Measurements from ENCODE around the gene ITGB8.
"Not testable (repeated sequence)": the region's sequence is repeated elsewhere in the genome, so short reads cannot be mapped to it uniquely, and the experiment has no call there.

ITGB8 gene

DNA sequence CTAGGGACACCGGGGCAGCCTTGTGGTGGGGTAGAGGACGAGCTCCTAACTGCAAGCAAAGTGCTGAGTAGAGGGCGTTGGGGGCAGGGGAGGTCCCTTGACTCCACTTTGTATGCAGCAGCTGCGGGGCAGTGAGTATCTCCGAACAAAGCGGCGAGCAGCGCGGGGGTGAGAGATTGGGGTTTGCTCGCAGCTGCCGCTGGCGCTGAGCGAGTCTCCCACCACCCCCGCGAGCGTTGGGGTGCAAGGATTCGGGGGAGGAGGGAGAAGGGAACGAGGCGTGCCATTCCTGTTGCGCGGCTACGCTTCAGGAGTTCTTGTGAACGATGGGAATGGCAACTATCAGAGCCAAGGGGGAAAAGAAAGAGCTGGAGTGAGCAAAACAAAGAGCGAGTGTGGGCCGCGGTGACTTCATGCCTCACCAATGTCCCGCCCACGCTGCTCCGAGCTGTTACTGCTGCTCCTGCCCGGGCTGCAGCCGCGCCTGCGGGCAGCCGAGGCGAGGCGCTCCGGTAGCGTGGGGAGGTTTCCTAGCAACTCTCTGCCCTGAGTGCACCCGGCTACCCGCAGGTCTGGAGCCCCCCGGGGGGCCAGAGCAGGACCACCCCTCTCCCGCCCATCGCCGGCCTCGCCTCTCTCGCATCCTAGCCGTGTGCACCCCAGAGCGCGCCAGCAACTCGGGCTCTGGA, at the start of gene ITGB8:
TSS of gene ITGB8 (plus strand) at position 662 of the 689 bp plus-strand sequence. CDS start 907 bp downstream, outside the sequence.
- peak; percentile 22 to 79 (median 38) for DNase-seq (ENCODE audit: low read depth in 3 of 3)

DNA sequence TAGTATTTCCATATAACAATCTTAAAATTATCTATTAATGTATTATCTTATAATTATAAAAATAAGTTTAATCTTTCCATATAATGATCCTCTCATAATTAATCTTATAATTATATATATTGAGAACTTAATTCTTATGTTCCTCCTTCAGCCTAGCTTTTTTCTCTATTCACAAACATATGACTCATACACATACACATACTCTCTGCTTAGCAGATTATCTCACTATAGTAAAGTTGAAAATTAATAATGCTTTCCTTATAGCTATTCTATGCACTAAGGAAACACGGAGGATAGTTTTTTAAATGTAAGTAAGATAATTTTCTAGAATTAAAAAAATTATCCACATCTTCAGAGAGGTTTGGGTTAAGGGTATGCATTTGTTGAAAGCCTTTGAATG, 47.7 kb upstream of the ITGB8 start:
- DNase-seq (ENCODE audit: low read depth in 3 of 3), result no peak

DNA sequence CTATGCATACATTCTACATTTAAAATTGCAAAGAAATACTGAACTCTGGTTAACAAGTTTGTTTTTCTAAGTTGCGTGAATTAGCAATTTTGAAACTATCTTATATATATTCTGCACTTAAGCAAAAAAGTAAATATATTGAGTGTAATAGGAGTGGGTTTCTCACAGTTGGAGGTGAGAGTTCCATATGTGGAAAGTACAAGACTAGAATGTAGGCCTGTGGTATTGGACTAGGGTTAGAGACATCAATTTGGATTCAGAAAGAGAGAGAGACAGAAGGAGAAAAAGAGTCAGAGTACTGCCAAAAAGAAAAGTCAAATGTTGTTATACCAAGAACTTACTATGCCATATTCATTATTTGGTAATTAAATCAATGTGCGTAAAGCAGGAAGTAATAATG, 47.3 kb upstream of the ITGB8 start:
- DNase-seq (ENCODE audit: low read depth in 3 of 3), result no peak

DNA sequence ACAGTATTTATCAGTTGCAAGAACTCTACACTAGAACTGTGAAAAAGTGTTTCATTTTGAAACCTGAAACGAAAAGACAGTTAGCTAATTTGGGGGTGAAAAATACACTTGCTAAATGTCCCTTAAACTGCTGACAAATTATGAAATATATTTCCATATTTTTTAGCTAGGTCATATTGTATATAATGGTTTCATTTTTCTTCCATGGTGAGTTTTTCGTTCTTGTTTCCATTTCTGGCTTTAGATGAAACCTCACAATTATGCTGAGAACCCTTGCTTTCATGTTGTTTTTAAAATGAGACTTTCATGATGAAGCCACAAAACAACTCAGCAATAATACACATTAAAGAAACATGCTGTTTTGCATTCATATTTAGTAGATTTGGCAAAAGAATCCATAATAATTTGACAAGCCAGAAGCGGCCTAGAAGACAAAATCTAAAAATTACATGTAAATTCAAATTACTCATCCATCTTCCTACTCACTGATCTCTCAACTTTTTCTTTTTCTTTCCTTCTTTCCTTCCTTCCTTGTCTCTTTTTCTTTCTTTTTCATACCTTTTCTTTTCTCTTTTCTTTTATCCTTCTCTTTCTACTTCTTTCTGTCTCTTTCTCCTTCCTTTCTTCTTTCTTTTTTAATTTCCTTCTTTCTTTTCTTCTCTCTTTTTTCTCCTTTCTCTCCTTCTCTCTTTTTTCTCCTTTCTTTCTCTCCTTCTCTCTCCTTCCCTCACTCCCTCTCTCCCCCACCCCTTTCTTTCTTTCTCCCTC, 46.5 kb upstream of the ITGB8 start:
- no peak for DNase-seq (ENCODE audit: low read depth in 3 of 3)

DNA sequence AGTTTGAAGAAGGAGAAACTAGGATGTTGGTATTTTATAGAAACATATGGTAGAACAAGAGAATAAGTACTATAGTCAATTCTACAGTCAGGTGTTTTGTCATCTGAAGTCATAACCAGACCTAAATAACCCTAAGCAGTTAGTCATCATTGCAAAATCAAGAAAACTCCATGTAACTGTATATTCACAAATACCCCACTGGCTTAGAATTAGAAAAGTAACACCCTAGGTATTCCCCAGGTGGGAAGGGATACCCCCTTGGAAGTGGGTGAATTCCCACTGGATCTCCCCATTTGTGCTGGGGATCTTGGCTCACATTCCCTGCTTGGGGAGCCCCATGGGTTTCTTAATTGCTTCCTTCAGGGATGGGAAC, 45.9 kb upstream of the ITGB8 start:
- DNase-seq (ENCODE audit: low read depth in 3 of 3), result no peak

DNA sequence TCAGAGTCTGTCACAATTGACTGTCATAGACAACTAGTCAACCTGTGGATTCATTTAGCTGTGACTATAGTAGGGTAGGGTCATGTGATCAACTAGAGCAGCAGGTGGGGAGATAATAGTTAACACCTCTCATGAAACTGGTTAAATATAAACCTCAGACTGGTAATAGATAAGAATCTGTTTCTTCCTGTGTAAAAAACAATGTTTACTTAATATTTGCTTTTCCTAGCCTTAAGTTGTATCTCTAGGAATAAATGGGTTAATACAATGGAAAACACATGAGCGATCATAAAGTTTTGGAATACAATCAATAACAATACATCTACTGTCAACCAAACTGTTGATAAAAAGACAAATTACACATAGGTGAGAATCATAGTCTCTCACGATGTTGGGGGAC, 43.4 kb upstream of the ITGB8 start:
- no peak for DNase-seq (ENCODE audit: low read depth in 3 of 3)

DNA sequence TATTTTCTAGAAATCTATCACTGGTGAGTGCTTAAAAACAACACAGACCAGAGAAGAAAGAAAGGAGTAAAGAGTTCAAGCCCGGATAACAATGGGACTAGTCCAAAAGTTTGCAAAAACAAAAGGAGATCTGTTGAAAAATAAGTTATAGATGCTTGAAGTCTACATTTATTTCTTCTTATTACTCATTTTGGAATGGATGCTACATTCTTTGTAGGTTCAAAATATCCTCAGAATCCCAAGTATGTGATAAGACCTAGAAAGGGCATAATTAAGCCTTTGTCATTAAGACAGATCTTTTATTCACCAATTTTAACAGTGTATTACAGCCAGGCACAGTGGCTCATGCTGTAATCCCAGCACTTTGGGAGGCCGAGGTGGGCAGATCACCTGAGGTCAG, 42.7 kb upstream of the ITGB8 start:
- no peak for DNase-seq (ENCODE audit: low read depth in 3 of 3)

DNA sequence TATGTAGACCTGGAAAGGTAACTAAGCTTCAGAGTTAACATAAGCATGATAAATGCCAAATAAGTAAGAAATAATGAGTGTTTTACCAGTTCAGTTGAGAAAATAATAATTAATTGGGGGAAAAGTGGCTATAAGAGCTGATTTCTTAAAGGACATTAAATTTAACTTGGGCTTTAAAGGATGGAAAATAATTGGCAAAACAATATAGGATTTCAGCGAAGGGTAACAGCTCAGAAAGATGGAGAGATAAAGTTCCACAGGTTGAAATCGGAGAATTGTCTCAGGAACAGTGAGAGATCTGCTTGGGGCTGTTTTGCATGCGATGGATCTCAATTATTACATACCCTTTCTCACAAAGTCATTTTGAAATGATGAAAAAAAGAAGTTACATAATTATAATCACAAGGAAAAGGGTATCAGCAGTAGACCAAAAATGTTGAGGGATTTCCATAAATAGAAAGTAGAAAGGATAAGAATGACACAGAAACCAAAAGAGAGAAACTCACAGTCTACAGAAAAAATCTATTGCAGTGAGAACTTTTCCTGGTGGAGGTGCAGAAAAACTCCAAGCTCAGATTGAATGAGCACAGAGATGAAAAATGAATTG, 40.1 kb upstream of the ITGB8 start:
- no peak for DNase-seq (ENCODE audit: low read depth in 3 of 3)

DNA sequence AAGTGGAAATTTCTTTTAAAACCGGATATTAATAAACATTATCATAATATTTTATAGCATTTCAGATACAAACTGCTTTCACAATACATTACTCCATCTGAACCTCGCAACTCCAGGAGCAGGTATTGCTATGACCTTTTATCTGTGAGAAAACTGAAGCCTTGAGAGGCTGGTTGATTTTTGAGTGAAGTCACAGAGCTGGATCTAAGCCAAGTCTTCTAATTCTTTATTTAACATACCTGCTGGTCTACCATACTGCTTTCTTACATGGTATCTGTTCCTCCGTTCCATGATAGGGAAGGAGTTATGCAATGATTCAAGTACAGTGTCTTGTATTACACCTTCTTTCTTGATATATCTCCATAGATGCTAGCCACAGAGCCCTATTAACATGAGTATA, 37.4 kb upstream of the ITGB8 start:
- no peak for DNase-seq (ENCODE audit: low read depth in 3 of 3)

DNA sequence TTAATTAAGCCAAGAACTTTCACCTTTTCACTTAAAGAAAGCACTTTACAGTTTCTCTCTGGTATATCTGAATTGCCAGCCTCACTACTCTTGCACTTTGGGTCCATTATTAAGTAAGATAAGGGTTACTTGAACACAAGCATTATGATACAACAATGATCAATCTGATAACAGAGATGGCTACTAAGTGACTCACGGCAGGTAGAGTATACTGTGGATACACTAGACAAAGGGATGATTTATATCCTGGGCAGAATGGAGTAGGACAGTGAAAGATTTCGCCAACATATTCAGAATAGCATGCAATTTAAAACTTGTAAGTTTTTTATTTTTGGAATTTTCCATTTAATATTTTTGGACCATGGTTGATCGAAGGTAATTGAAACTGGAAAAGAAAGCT, 34.3 kb upstream of the ITGB8 start:
- no peak for DNase-seq (ENCODE audit: low read depth in 3 of 3)

DNA sequence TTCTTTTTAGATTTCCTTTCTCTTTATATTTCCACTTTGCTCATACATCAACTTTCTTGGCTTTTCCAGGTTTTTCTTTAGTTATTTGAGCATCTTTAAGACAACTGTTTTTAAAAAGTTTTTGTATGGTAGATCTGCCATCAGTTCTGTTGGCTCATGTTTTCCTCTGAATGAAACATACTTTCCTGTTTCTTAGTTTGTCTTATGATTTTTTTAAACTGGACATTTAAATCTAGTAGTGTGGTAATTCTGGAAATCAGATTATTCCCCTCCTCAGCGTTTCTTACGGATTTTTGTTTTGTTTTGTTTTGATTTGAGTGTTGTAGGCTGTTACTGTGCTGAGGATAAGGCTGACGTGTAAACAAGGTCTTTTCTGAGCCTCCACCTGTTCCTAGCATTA, 33.8 kb upstream of the ITGB8 start:
- no peak for DNase-seq (ENCODE audit: low read depth in 3 of 3)

DNA sequence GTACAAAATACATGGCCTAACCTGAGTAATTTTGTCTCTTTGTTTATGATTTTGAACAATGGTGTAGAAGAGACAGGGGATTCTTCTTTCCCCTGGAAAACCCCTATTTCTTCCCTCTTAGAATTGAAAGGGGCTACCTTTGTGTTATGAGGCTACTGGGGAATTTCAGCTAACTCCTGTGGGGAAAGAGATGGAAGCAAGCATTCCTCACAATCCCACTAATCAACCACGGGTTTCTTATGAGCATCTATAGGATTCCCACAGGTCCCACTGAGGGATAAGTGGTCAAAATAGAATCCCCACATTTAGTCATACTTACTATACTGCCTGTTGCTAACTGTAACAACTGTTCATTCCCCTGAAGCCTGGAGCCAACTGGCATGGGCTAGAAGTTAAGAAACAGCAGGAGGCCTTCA, 32.2 kb upstream of the ITGB8 start:
- no peak for DNase-seq (ENCODE audit: low read depth in 3 of 3)

DNA sequence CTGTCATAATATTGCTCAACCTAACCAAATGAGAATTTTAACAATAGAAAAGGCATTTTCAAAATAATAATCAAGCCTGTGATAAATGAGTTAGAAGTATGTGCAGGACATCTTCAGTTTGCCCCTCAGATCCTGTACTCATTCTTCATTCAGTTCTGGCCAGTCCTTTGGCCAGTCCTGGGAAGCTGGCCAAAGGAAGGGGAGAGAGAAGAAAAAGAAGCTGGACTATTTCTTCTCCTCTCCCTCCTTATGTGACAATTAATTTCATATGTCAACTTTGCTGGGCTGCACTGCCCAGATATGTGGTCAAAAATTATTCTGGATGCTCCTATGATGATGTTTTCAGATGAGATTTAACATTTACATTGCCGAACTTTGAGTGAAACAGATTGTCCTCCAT, 31.6 kb upstream of the ITGB8 start:
- no peak for DNase-seq (ENCODE audit: low read depth in 3 of 3)

DNA sequence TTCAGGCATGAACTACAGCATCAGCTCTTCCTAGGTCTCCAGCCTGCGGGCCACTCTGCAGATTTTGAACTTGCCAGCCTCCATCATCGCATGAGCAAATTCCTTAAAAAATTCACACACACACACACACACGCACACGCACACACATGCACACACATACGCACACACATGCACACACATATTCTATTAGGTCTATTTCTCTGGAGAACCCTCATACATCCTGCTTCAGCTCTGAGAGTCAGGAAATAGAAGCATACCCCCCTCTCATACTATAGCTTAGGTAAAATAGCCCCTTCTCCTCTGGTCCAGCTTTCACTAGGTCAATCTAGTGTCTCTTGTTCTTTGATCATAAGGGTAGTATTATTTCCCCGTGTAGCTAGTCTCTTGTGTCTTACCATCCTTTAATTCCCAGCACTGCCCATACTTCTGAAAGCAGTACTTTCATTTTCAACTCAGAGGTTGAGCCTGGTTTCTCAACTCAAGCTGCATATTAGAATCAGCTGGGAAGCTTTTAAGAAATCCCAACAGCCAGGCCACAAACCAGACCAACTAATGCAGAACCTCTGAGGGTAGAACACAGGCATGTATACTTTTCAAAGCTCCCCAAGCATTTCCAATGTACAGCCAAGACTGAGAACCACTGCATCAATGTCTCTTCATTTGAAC, 30.9 kb upstream of the ITGB8 start:
- no peak for DNase-seq (ENCODE audit: low read depth in 3 of 3)

DNA sequence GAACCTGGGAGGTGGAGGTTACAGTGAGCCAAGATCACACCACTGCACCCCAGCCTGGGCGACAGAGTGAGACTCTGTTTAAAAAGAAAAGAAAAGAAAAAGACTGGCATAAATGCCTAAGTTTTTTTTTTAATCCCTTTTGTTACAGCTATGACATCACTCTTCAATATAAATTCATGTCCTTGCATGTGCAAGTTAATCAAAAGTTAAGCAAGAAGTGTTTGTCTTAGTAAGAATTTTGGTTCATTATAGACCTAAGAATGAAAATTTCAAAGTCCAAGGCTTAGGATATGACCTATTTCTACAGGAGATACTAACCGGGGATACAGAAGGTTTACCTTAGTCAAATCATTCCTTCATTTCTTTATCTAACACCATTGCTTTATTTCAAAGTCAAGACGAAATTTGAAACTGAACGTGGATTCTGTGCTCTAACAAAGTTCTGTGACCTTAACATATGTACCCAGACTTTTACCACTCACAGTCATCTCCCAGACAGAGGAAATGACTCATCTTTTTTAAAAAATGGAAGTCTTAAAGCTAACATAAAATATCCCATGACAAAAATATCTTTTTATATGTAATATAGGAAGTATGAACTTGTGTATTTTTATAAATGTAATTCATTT, 29.3 kb upstream of the ITGB8 start:
- DNase-seq (ENCODE audit: low read depth in 3 of 3), result no peak

DNA sequence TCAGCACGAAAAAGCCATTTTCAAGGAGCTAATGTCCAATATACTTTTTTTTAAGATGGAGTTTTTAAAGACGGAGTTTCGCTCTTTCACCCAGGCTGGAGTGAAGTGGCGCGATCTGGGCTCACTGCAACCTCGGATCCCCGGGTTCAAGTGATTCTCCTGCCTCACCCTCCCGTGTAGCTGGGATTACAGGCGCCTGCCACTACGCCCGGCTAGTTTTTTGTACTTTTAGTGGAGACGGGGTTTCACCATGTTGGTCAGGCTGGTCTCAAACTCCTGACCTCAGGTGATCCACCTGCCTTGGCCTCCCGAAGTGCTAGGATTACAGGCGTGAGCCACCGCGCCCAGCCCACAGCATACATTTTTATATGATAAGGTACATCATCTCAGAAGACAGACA, 28.4 kb upstream of the ITGB8 start:
- DNase-seq (ENCODE audit: low read depth in 3 of 3), result not testable (repeated sequence)

DNA sequence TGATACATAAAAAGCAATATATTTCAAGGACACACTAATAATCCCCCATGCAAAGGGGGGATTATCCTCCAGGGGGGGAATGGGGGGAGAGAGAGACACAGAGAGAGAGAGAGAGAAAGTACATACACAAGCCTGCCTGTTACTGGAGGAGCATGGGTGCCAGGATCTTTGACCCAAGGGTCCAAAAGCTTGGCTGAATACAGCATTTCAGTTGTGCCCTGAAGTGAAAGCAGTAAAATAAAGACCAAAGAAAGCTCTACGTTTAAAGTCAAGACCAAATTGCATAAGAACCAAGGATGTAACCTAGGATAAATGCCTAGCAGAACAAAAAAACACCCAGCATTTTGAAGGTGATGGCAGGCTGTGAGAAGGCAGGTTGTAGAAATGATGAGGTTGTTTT, 27.8 kb upstream of the ITGB8 start:
- no peak for DNase-seq (ENCODE audit: low read depth in 3 of 3)

DNA sequence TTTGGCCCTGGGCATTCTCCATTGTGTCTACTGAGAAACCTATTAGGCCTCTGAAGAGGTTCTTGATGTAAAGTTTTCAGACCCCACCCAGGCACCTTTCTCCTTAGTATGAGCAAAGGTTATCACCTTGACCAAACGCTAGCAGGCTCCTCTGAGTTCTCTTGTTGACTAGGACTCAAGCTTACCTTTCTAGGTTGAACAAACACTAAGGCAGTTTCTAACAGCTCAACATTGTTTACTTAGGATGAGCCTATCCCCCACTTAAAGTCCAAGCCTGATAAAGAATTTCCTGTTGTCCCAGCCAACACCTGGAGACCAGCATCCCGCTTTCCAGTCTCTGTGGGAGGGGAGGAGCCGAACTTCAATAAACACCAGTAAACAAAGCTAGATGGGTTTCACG, 26.3 kb upstream of the ITGB8 start:
- no peak for DNase-seq (ENCODE audit: low read depth in 3 of 3)

DNA sequence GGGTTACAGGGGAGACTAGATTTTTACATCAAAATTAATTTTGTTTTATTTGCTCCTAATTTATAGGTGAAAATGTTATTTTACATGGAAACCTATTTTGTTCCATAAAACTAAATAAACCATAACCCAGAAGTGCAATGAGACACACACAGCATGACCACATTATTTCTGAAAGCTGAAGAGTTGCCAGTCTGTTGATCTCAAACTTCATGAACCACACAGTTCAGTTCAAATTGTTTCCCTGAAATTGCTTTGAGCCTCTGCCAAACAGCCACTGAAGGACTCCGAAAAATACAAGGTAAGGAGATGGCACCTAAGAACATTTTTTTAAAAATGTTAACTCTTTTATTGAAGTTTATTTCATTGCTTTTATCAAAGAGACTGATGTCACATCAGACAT, 25.0 kb upstream of the ITGB8 start:
- no peak for DNase-seq (ENCODE audit: low read depth in 3 of 3)

DNA sequence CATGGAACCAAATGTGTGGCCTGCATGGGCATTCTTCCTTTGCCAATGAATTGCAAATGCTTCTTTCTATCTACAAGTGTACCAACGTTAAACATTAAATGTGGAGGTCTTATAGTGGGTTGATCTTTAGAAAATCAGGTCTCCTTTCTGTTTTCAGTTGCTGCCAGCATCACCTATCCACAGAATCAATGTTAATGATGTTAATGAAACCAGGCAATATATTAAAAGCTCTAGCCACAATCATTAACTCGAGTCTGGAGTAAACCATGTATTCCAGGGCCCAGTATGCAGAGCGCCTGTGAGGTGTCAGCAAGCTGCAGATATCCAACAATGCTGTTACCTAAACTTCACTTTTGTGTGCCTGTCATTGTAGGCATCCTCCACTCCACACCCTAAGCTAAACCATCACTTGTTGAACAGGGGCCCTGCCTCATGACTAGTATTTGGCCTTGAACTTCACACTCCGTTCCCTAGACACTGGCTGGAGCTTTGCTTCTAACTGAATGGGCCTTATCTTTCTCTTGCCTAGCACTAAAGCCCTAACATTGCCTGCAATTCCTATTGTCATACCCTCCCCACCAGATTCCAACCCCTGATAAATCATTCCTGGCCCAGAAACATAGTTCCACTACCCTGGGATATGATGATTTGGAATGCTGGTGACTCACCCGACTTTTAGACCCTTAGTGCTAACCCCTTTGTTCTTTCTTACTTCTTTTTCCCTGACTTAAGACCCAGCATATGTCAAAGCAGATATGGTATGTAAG, 24.3 kb upstream of the ITGB8 start:
- DNase-seq (ENCODE audit: low read depth in 3 of 3), result no peak

DNA sequence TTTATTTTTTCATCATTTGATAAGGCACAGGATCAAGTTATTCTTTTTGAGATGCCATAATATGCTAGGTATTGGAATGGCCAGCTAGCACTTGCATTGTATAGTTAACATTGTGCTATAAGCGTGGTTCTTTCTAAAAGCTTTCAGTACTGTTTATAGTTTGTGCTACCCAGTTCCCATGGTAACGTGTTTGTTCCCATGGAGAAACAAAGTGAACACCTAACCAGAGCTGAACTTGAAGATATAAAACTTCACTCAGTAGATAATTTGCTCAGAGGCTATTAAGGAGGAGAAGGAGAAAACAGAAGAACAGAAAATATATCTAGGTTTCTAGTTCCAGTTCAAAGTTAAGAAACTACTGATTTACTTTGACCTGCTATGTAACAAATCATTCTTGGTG, 23.6 kb upstream of the ITGB8 start:
- no peak for DNase-seq (ENCODE audit: low read depth in 3 of 3)

Data from stimulated activated CD4-positive, alpha-beta T cell treated with anti-CD3 and anti-CD28 coated beads, TNF-alpha, amount 100 ng/mL, for 24 hours (primary cell).